GM18526 (cell line): ENCODE data around the gene SPTBN4.

Experiments used
- POLR2A ChIP-seq: IDR thresholded peaks from 3 replicates; pipeline ENCODE4 v1.6.1; 2011; ENCODE audit not compliant: insufficient read length; ENCODE audit errors: extremely low read depth

The SPTBN4 gene

GRCh38 chr19:40617961-40618360, 151.2 kb downstream of the SPTBN4 start:
- TF ChIP-seq POLR2A = no peak

GRCh38 chr19:40619333-40620160, 152.7 kb downstream of the SPTBN4 start:
- TF ChIP-seq POLR2A = no peak

- TF ChIP-seq POLR2A = no peak
Observed at GRCh38 chr19:40620161-40620485, 153.3 kb downstream of the SPTBN4 start.

GRCh38 chr19:40621283-40621682, 154.5 kb downstream of the SPTBN4 start:
- TF ChIP-seq POLR2A = no peak

GRCh38 chr19:40621966-40622772, 155.4 kb downstream of the SPTBN4 start:
- no peak for TF ChIP-seq POLR2A

- TF ChIP-seq POLR2A = no peak
Observed at GRCh38 chr19:40622773-40623075, 155.9 kb downstream of the SPTBN4 start.

GRCh38 chr19:40623403-40624251, 156.8 kb downstream of the SPTBN4 start:
- TF ChIP-seq POLR2A = no peak

GRCh38 chr19:40625406-40626120, 158.8 kb downstream of the SPTBN4 start:
- TF ChIP-seq POLR2A = no peak
